Measurements from ENCODE around the gene ZFAND3. TPM values are rescaled to one million over a fixed set of nuclear protein-coding genes. Genes with fewer than 3 reads are reported as not detected.

ZFAND3 gene
- total and polyA plus RNA-seq, 2 experiments from 2014 or later, result 16.9 to 28.2 TPM

DNA sequence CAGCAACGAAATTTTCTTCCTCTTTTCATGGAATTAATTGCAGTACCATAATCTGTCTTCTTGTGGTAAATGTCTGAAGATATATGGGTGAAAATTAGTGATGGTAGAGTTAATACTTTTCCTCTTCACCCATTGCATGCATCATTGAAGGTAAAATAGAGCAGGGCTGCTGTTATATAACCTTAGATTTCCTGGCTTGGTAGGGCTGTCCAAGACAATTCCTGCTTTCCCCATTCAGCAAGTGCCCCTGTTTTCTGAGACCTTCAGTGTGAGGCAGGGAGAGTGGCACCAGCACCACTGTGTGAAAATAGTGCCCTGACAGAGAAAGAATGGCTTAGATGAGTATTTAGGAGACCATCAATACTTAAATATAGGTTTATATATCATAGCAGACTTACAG lies 202.0 kb downstream of the ZFAND3 start:
- Mint-ChIP-seq H3K27ac (no peak overlapping the region), H3K9me3 (peaks cover 14% of the 10 kb centered on the region), H3K4me3 (no peak overlapping the region), H3K27me3 (ENCODE audit: insufficient read depth, low read depth, poor library complexity) (peaks cover 2% of the 10 kb centered on the region), H3K4me1 (peaks cover 10% of the 10 kb centered on the region; the same call in 2 of the 3 replicates), H3K36me3 (ENCODE audit: low read depth) (peaks cover 14% of the 10 kb centered on the region; the same call in 2 of the 3 replicates)
- ATAC-seq, result no peak
- Histone ChIP-seq H3K36me3 (ENCODE audit: insufficient read depth) (no peaks in the 10 kb centered on the region), H4K20me1 (replicated peaks; ENCODE audit: insufficient read depth) (0 out of 2 replicates have a peak, but pooled peaks cover 9% of the 10 kb centered on the region), H3F3A (replicated peaks; ENCODE audit: low read depth) (no peaks in the 10 kb centered on the region), H3K4me3 (no peak overlapping the region), H3K4me1 (ENCODE audit: insufficient read depth) (no peaks in the 10 kb centered on the region), H3K79me2 (replicated peaks; ENCODE audit: insufficient read depth) (peaks cover 23% of the 10 kb centered on the region; the same call in 1 of the 2 replicates), H2AFZ (no peak overlapping the region), H3K27ac (ENCODE audit: low read depth) (no peak overlapping the region), H3K9me2 (ENCODE audit: insufficient read depth) (no peaks in the 10 kb centered on the region), H3K27me3 (ENCODE audit: insufficient read depth) (no peaks in the 10 kb centered on the region), H3K4me2 (no peak overlapping the region)
- no peak for DNase-seq (ENCODE audit: low spot score)
- TF ChIP-seq, protein P1, sequence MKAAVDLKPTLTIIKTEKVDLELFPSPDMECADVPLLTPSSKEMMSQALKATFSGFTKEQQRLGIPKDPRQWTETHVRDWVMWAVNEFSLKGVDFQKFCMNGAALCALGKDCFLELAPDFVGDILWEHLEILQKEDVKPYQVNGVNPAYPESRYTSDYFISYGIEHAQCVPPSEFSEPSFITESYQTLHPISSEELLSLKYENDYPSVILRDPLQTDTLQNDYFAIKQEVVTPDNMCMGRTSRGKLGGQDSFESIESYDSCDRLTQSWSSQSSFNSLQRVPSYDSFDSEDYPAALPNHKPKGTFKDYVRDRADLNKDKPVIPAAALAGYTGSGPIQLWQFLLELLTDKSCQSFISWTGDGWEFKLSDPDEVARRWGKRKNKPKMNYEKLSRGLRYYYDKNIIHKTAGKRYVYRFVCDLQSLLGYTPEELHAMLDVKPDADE (IDR thresholded peaks at IDR 0.05), result no peak
- TF ChIP-seq, protein P2, sequence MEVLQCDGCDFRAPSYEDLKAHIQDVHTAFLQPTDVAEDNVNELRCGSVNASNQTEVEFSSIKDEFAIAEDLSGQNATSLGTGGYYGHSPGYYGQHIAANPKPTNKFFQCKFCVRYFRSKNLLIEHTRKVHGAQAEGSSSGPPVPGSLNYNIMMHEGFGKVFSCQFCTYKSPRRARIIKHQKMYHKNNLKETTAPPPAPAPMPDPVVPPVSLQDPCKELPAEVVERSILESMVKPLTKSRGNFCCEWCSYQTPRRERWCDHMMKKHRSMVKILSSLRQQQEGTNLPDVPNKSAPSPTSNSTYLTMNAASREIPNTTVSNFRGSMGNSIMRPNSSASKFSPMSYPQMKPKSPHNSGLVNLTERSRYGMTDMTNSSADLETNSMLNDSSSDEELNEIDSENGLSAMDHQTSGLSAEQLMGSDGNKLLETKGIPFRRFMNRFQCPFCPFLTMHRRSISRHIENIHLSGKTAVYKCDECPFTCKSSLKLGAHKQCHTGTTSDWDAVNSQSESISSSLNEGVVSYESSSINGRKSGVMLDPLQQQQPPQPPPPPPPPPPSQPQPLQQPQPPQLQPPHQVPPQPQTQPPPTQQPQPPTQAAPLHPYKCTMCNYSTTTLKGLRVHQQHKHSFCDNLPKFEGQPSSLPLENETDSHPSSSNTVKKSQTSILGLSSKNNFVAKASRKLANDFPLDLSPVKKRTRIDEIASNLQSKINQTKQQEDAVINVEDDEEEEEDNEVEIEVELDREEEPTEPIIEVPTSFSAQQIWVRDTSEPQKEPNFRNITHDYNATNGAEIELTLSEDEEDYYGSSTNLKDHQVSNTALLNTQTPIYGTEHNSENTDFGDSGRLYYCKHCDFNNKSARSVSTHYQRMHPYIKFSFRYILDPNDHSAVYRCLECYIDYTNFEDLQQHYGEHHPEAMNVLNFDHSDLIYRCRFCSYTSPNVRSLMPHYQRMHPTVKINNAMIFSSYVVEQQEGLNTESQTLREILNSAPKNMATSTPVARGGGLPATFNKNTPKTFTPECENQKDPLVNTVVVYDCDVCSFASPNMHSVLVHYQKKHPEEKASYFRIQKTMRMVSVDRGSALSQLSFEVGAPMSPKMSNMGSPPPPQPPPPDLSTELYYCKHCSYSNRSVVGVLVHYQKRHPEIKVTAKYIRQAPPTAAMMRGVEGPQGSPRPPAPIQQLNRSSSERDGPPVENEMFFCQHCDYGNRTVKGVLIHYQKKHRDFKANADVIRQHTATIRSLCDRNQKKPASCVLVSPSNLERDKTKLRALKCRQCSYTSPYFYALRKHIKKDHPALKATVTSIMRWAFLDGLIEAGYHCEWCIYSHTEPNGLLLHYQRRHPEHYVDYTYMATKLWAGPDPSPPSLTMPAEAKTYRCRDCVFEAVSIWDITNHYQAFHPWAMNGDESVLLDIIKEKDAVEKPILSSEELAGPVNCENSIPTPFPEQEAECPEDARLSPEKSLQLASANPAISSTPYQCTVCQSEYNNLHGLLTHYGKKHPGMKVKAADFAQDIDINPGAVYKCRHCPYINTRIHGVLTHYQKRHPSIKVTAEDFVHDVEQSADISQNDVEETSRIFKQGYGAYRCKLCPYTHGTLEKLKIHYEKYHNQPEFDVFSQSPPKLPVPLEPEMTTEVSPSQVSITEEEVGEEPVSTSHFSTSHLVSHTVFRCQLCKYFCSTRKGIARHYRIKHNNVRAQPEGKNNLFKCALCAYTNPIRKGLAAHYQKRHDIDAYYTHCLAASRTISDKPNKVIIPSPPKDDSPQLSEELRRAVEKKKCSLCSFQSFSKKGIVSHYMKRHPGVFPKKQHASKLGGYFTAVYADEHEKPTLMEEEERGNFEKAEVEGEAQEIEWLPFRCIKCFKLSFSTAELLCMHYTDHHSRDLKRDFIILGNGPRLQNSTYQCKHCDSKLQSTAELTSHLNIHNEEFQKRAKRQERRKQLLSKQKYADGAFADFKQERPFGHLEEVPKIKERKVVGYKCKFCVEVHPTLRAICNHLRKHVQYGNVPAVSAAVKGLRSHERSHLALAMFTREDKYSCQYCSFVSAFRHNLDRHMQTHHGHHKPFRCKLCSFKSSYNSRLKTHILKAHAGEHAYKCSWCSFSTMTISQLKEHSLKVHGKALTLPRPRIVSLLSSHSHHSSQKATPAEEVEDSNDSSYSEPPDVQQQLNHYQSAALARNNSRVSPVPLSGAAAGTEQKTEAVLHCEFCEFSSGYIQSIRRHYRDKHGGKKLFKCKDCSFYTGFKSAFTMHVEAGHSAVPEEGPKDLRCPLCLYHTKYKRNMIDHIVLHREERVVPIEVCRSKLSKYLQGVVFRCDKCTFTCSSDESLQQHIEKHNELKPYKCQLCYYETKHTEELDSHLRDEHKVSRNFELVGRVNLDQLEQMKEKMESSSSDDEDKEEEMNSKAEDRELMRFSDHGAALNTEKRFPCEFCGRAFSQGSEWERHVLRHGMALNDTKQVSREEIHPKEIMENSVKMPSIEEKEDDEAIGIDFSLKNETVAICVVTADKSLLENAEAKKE (CRISPR knock-in tag; IDR thresholded peaks at IDR 0.05), result no peak
- TF ChIP-seq NANOG (IDR thresholded peaks at IDR 0.05; ENCODE audit: borderline replicate concordance) (no peak), CREB1 (CRISPR knock-in tag; IDR thresholded peaks at IDR 0.05; ENCODE audit: low read depth) (no peak), STAT1 (IDR thresholded peaks at IDR 0.05; ENCODE audit: unreplicated experiment) (no peak), ZNF331 (CRISPR knock-in tag; IDR thresholded peaks at IDR 0.05; ENCODE audit: low read depth) (no peak), ZNF114 (CRISPR knock-in tag; IDR thresholded peaks at IDR 0.05) (no peak), POLR2AphosphoS5 (IDR thresholded peaks at IDR 0.05; ENCODE audit: low read depth) (no peak), JUNB (IDR thresholded peaks at IDR 0.05; ENCODE audit: unreplicated experiment) (no peak), EZH2 (IDR thresholded peaks at IDR 0.05; ENCODE audit: low read depth, unreplicated experiment) (no peak), EZH2phosphoT487 (IDR thresholded peaks at IDR 0.05; ENCODE audit: unreplicated experiment) (no peak)
- TF ChIP-seq, protein P3, sequence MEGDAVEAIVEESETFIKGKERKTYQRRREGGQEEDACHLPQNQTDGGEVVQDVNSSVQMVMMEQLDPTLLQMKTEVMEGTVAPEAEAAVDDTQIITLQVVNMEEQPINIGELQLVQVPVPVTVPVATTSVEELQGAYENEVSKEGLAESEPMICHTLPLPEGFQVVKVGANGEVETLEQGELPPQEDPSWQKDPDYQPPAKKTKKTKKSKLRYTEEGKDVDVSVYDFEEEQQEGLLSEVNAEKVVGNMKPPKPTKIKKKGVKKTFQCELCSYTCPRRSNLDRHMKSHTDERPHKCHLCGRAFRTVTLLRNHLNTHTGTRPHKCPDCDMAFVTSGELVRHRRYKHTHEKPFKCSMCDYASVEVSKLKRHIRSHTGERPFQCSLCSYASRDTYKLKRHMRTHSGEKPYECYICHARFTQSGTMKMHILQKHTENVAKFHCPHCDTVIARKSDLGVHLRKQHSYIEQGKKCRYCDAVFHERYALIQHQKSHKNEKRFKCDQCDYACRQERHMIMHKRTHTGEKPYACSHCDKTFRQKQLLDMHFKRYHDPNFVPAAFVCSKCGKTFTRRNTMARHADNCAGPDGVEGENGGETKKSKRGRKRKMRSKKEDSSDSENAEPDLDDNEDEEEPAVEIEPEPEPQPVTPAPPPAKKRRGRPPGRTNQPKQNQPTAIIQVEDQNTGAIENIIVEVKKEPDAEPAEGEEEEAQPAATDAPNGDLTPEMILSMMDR (conservative IDR thresholded peaks at IDR 0.05; ENCODE audit: low read depth in 2 of 2), result no peak
- TF ChIP-seq, protein P4, sequence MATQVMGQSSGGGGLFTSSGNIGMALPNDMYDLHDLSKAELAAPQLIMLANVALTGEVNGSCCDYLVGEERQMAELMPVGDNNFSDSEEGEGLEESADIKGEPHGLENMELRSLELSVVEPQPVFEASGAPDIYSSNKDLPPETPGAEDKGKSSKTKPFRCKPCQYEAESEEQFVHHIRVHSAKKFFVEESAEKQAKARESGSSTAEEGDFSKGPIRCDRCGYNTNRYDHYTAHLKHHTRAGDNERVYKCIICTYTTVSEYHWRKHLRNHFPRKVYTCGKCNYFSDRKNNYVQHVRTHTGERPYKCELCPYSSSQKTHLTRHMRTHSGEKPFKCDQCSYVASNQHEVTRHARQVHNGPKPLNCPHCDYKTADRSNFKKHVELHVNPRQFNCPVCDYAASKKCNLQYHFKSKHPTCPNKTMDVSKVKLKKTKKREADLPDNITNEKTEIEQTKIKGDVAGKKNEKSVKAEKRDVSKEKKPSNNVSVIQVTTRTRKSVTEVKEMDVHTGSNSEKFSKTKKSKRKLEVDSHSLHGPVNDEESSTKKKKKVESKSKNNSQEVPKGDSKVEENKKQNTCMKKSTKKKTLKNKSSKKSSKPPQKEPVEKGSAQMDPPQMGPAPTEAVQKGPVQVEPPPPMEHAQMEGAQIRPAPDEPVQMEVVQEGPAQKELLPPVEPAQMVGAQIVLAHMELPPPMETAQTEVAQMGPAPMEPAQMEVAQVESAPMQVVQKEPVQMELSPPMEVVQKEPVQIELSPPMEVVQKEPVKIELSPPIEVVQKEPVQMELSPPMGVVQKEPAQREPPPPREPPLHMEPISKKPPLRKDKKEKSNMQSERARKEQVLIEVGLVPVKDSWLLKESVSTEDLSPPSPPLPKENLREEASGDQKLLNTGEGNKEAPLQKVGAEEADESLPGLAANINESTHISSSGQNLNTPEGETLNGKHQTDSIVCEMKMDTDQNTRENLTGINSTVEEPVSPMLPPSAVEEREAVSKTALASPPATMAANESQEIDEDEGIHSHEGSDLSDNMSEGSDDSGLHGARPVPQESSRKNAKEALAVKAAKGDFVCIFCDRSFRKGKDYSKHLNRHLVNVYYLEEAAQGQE (IDR thresholded peaks at IDR 0.05; ENCODE audit: unreplicated experiment), result no peak

Measured in GM23338 (cell line).